Spleen (tissue), 11 donors: Measurements from ENCODE around the gene CHST12. TPM values are rescaled to one million over a fixed set of nuclear protein-coding genes. Genes with fewer than 3 reads are reported as not detected.

ENCODE experiments used
- DNase-seq: peaks from one replicate; pipeline ENCODE4 v3.0.0-alpha.2; 2020
- H3K27ac ChIP-seq, 8 donors: fragments of 200-600 bp; sonication (generic) in 7 of 8; 1 replicate in 4 of 8; 2 replicates in 4 of 8; pipeline versions ENCODE4 v1.5.0 to v1.8.0; 2016 to 2021; ENCODE audit warnings: inconsistent platforms in 4 of 8, mild to moderate bottlenecking in 4 of 8, moderate library complexity in 1 of 8
- H3K27me3 ChIP-seq, 7 donors: fragments of 200-600 bp; sonication (generic) in 6 of 7; replicated peaks in 1 of 7; 1 replicate in 4 of 7; 2 replicates in 3 of 7; pipeline versions ENCODE4 v1.5.0 to v1.8.0; 2016 to 2021; ENCODE audit warnings: inconsistent platforms in 3 of 7, mild to moderate bottlenecking in 1 of 7
- H3K36me3 ChIP-seq, 6 donors: fragments of 200-600 bp; sonication (generic) in 5 of 6; 1 replicate in 4 of 6; 2 replicates in 2 of 6; pipeline versions ENCODE4 v1.5.0 to v1.8.0; 2016 to 2021; ENCODE audit warnings: inconsistent platforms in 2 of 6
- H3K4me1 ChIP-seq, 6 donors: fragments of 200-600 bp; sonication (generic) in 5 of 6; 1 replicate in 3 of 6; 2 replicates in 3 of 6; pipeline versions ENCODE4 v1.5.0 to v1.8.0; 2016 to 2021; ENCODE audit warnings: inconsistent platforms in 3 of 6
- H3K4me3 ChIP-seq, 8 donors: fragments of 200-600 bp; sonication (generic) in 7 of 8; 1 replicate in 4 of 8; 2 replicates in 4 of 8; pipeline versions ENCODE4 v1.5.0 to v1.8.0; 2016 to 2021; ENCODE audit warnings: inconsistent platforms in 4 of 8, mild to moderate bottlenecking in 4 of 8, moderate library complexity in 2 of 8
- H3K9me3 ChIP-seq, 8 donors: fragments of 200-600 bp; sonication (generic) in 7 of 8; 1 replicate in 4 of 8; 2 replicates in 4 of 8; pipeline versions ENCODE4 v1.5.0 to v1.8.0; 2016 to 2021; ENCODE audit warnings: inconsistent platforms in 4 of 8
- POLR2A ChIP-seq, 3 donors: fragments of 450-650 bp; IDR thresholded peaks; one replicate each; pipeline ENCODE4 v1.5.1; 2017; ENCODE audit warnings: antibody characterized with exemption in 3 of 3, mild to moderate bottlenecking in 1 of 3
- POLR2AphosphoS5 ChIP-seq, 3 donors: sonication (generic); formaldehyde crosslinking; IDR thresholded peaks; one replicate each; pipeline ENCODE4 v1.5.1; 2017; ENCODE audit warnings: antibody characterized with exemption in 3 of 3
- WGBS, 5 donors: extraction: QIAGEN DNeasy Blood & Tissue Kit in 3 of 5; methylation state at CpG; one replicate each; pipeline versions ENCODE4 v1.1.5 to v1.1.7; 2013 to 2018; 5-methylcytosine and 5-hydroxymethylcytosine counted together
- intact Hi-C: fragments of 100-400 bp; cut with DNase I; formaldehyde crosslinking; loops from one replicate; pipeline ENCODE4 v1.15.0; 2023; ENCODE audit warnings: low total_unique reads
- polyA plus RNA-seq, 3 donors: library from polyadenylated mRNA; stranded (reverse); fragments of 200-250 nt; gene quantifications; one replicate each; pipeline ENCODE4 v1.2.1, GENCODE V29; 2013
- total RNA-seq, 7 donors: library from RNA; depleted of rRNA in 3 of 7; stranded (reverse); fragments of >200 nt in 3 of 7; fragmentation: NEBNext Ultra II Directional in 4 of 7; extraction: Animal tissue kit (Norgen Biotek cat#: 25700) in 4 of 7; gene quantifications; one replicate each; pipeline versions ENCODE4 v1.1.0 to v1.2.1, GENCODE V29; 2016 to 2021
- TF ChIP-seq, protein P1 (sequence below), 11 experiments: fragments of 200-600 bp in 7 of 11; fragments of 450-650 bp in 4 of 11; sonication (generic) in 4 of 11; IDR thresholded peaks in 8 of 11; conservative IDR thresholded peaks in 3 of 11; 1 replicate in 7 of 11; 2 replicates in 4 of 11; pipeline versions ENCODE4 v1.4.0 to v1.8.0; 2016 to 2021; ENCODE audit warnings: antibody characterized with exemption in 11 of 11, inconsistent platforms in 4 of 11, mild to moderate bottlenecking in 1 of 11
- donor health status: healthy with polysubstance abuse.
- donor health status: DM: no; HTN: no; CAD: no; lungs with moderate emphysema.
- donor health status: DM: no; HTN: no; CAD: no.
- donor health status: Bipolar disorder and iron deficiency.
- donor health status: healthy.
- donor health status: DM: no; HTN: no; CAD: no.
- donor health status: DM: yes; HTN: yes; CAD: no.

Gene CHST12
- total and polyA plus RNA-seq, 10 donors: 7.7 to 51.4 (median 31.6) TPM

DNA sequence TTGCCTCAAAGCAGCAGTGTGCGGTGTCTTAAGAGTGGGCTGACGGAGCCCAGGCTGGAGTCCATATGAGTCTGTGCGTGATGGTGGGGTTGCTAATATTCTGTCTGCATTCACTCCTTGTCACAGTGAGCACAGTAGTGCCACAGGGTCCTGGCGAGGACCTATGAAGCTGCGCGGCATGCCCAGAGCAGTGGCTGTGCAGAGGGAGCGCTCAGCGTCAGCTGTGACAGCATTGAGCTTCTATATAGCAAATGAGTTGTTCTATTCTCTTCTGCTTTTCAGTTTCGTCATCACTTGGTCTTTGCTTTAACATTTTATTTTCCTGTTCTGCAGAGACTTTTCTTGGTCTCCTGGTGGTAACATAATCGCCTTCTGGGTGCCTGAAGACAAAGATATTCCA, 34.3 kb upstream of the CHST12 start:
- H3K27me3 ChIP-seq: no peaks in the 10 kb centered on the region
- intact Hi-C loops: no loop called here
- no peak overlapping the region for H3K4me3 ChIP-seq
- TF ChIP-seq POLR2A (IDR thresholded peaks at IDR 0.05): no peak
- peak in 1 of 3 donors; percentile 22 for TF ChIP-seq POLR2AphosphoS5 (IDR thresholded peaks at IDR 0.05)
- TF ChIP-seq, protein P1, sequence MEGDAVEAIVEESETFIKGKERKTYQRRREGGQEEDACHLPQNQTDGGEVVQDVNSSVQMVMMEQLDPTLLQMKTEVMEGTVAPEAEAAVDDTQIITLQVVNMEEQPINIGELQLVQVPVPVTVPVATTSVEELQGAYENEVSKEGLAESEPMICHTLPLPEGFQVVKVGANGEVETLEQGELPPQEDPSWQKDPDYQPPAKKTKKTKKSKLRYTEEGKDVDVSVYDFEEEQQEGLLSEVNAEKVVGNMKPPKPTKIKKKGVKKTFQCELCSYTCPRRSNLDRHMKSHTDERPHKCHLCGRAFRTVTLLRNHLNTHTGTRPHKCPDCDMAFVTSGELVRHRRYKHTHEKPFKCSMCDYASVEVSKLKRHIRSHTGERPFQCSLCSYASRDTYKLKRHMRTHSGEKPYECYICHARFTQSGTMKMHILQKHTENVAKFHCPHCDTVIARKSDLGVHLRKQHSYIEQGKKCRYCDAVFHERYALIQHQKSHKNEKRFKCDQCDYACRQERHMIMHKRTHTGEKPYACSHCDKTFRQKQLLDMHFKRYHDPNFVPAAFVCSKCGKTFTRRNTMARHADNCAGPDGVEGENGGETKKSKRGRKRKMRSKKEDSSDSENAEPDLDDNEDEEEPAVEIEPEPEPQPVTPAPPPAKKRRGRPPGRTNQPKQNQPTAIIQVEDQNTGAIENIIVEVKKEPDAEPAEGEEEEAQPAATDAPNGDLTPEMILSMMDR (IDR thresholded peaks at IDR 0.05 in 8 of 11, conservative IDR thresholded peaks at IDR 0.05 in 3 of 11): no peak
- DNase-seq: no peak
- H3K27ac ChIP-seq: peak overlapping the region in 1 of 8 donors; percentile 42
- no peaks in the 10 kb centered on the region for H3K9me3 ChIP-seq
- peaks cover 19 to 100% (median 100%) of the 10 kb centered on the region in 6 donors for H3K36me3 ChIP-seq
- 88 to 98% (median 96%) methylated on average over 10 of the region's 10 CpGs for WGBS, 5 donors
- H3K4me1 ChIP-seq: peaks cover 0 to 7% (median 0%) of the 10 kb centered on the region in 6 donors

GRCh38 chr7:2371329-2371728, 32.1 kb upstream of the CHST12 start:
- Histone ChIP-seq H3K9me3 (no peaks in the 10 kb centered on the region), H3K27me3 (no peaks in the 10 kb centered on the region), H3K4me1 (peaks cover 0 to 8% (median 0%) of the 10 kb centered on the region in 6 donors), H3K4me3 (no peak overlapping the region), H3K27ac (no peak overlapping the region), H3K36me3 (peaks cover 22 to 100% (median 100%) of the 10 kb centered on the region in 6 donors)
- TF ChIP-seq POLR2A (IDR thresholded peaks at IDR 0.05) (no peak), POLR2AphosphoS5 (IDR thresholded peaks at IDR 0.05) (peak in 1 of 3 donors; percentile 23)
- TF ChIP-seq, protein P1 (IDR thresholded peaks at IDR 0.05 in 8 of 11, conservative IDR thresholded peaks at IDR 0.05 in 3 of 11): no peak
- DNase-seq: no peak
- WGBS, 5 donors: 87 to 98% (median 91%) methylated on average over 6 to 8 of the region's 8 CpGs
- intact Hi-C loops: no loop called here

GRCh38 chr7:2372724-2373123, 30.7 kb upstream of the CHST12 start:
- intact Hi-C loops: no loop called here
- no peak for DNase-seq
- no peaks in the 10 kb centered on the region for H3K27me3 ChIP-seq
- TF ChIP-seq POLR2A (IDR thresholded peaks at IDR 0.05) (no peak), POLR2AphosphoS5 (IDR thresholded peaks at IDR 0.05) (no peak)
- TF ChIP-seq, protein P1 (IDR thresholded peaks at IDR 0.05 in 8 of 11, conservative IDR thresholded peaks at IDR 0.05 in 3 of 11): no peak
- peaks cover 26 to 100% (median 97%) of the 10 kb centered on the region in 6 donors for H3K36me3 ChIP-seq
- H3K4me1 ChIP-seq: peaks cover 0 to 16% (median 7%) of the 10 kb centered on the region in 6 donors
- no peak overlapping the region for H3K27ac ChIP-seq
- H3K9me3 ChIP-seq: no peaks in the 10 kb centered on the region
- WGBS, 5 donors: 92 to 95% (median 95%) methylated on average over 14 of the region's 14 CpGs
- H3K4me3 ChIP-seq: no peak overlapping the region

- DNase-seq: no peak
- no peaks in the 10 kb centered on the region for H3K9me3 ChIP-seq
- H3K27me3 ChIP-seq: no peaks in the 10 kb centered on the region
- H3K4me3 ChIP-seq: no peak overlapping the region
- intact Hi-C loops: no loop called here
- 85 to 100% (median 94%) methylated on average over 5 to 14 of the region's 14 CpGs for WGBS, 5 donors
- TF ChIP-seq, protein P1 (IDR thresholded peaks at IDR 0.05 in 8 of 11, conservative IDR thresholded peaks at IDR 0.05 in 3 of 11): no peak
- TF ChIP-seq POLR2A (IDR thresholded peaks at IDR 0.05) (no peak), POLR2AphosphoS5 (IDR thresholded peaks at IDR 0.05) (peak in 1 of 3 donors; percentile 42)
- peaks cover 0 to 16% (median 7%) of the 10 kb centered on the region in 6 donors for H3K4me1 ChIP-seq
- H3K36me3 ChIP-seq: peaks cover 26 to 97% (median 94%) of the 10 kb centered on the region in 6 donors
- no peak overlapping the region for H3K27ac ChIP-seq
These were observed 30.3 kb upstream of the CHST12 start for GRCh38 chr7:2373124-2373556.
